KMS-11 (cell line): ENCODE results near the gene COQ3.

Source experiments
- H2AFZ ChIP-seq: fragments of 200-600 bp; sonication (generic); 2 replicates; pipeline ENCODE4 v1.6.1; 2016; ENCODE audit warnings: antibody characterized with exemption, mixed run types, low read depth
- H3K27ac ChIP-seq: fragments of 200-600 bp; sonication (generic); 2 replicates; pipeline ENCODE4 v1.6.1; 2016; ENCODE audit warnings: mild to moderate bottlenecking, mixed run types
- H3K27me3 ChIP-seq: fragments of 200-600 bp; sonication (generic); 2 replicates; pipeline ENCODE4 v1.6.1; 2017; ENCODE audit warnings: mild to moderate bottlenecking, low read depth, mixed run types, moderate library complexity; ENCODE audit not compliant: insufficient read depth
- H3K36me3 ChIP-seq: fragments of 200-600 bp; sonication (generic); 2 replicates; pipeline ENCODE4 v1.6.1; 2017; ENCODE audit warnings: mild to moderate bottlenecking, mixed run types; ENCODE audit not compliant: insufficient read depth
- H3K4me1 ChIP-seq: fragments of 200-600 bp; sonication (generic); 2 replicates; pipeline ENCODE4 v1.6.1; 2016; ENCODE audit warnings: mild to moderate bottlenecking, low read depth, mixed run types; ENCODE audit not compliant: poor library complexity, severe bottlenecking
- H3K4me2 ChIP-seq: fragments of 200-600 bp; sonication (generic); 2 replicates; pipeline ENCODE4 v1.7.0; 2016; ENCODE audit warnings: mild to moderate bottlenecking, mixed run types
- H3K4me3 ChIP-seq: fragments of 200-600 bp; sonication (generic); IDR thresholded peaks from 2 replicates; pipeline ENCODE4 v1.6.1; 2017; ENCODE audit warnings: low read depth, low read length, mixed read lengths; ENCODE audit not compliant: insufficient read depth
- H3K79me2 ChIP-seq: fragments of 200-600 bp; sonication (generic); 2 replicates; pipeline ENCODE4 v1.6.1; 2016; ENCODE audit warnings: low read depth, mixed run types; ENCODE audit not compliant: insufficient read depth
- H3K9ac ChIP-seq: fragments of 200-600 bp; sonication (generic); 2 replicates; pipeline ENCODE4 v1.6.1; 2016; ENCODE audit warnings: mild to moderate bottlenecking, mixed run types
- H4K20me1 ChIP-seq: fragments of 200-600 bp; sonication (generic); 2 replicates; pipeline ENCODE4 v1.6.1; 2016; ENCODE audit warnings: mild to moderate bottlenecking, mixed run types; ENCODE audit not compliant: insufficient read depth
- TF ChIP-seq, protein P1 (sequence below): fragments of 200-600 bp; sonication (generic); conservative IDR thresholded peaks from 2 replicates; pipeline ENCODE4 v1.6.1; 2017; ENCODE audit warnings: low read depth, mild to moderate bottlenecking, antibody characterized with exemption, low read length, moderate library complexity, mixed read lengths

Gene COQ3

DNA sequence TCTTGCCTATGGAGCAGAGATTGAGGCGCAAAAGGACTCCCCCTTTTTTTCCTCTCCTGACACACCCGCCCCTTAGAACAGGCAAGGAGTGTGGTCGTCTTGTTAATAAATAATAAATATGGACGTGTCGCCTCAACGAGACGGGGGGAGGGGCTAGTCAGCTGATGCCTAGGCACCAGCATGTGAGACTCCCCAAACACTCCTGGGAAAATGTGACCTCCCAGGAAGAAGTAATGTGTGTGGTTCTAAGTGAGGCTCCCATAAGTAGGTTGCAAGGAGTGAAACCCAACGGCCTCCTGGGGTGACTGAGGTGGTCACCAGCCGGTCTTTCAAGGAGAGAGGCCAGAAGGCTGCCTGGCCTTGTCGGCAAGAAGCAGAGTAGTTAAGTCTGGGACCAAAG is 43.4 kb downstream of the COQ3 start:
- H3K4me2 ChIP-seq: peak overlapping the region; percentile 78
- no peak overlapping the region for H2AFZ ChIP-seq
- no peak overlapping the region for H3K4me3 ChIP-seq

DNA sequence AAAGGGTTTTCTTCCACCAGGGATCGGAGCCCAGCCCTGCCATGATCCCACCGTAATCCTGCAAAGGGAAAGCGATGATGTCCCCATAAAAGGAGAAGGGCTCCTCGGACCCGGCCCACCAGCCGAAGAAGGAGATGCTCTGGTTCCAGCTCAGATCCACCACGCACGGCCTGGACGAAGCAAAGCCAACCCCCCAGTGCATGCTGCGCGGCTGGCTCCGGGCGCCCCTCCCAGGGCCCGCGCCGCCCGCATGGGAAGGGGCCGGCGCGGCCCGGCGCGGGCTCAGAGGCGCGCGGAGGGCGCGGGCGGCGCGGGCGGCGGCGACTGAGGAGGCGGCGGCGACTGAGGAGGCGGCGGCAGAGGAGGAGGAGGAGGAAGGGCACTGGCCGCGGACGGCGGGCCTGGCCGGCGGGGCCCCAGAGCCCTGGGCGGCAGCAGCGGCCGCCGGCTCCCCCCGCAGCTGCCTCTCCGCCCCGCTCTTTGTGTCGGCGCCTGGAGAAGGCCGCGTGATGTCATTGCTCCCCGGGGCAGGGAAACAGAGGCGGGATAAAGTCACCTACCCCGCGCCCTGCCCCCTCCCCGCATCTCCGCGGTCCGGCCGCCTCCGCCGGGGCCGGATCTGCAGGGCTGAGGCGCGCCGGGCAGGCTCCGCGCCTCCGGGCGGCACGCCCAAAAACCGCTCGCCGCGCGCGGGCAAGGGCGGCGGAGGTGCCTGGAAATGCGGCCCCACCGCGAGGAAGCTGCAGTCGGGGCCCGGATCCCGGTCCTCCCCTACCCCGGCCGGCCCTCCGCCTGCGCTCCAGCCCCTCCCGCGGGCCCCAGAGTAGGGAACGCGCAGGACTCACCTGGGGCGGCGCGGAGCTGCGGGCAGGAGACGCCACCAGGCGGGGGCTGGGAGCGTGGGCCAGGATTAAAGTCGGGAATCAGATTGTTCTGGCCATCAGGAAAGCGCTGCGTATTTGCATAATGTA is 44.5 kb downstream of the COQ3 start, which contains the start of gene FAXC:
Gene FAXC (minus strand): TSS at position 504 of the 971 bp plus-strand sequence. CDS start 302 bp downstream, at position 202.
- Histone ChIP-seq H3K4me1 (no peaks in the 10 kb centered on the region), H4K20me1 (no peaks in the 10 kb centered on the region), H3K27ac (no peak within 1 kb of the TSS), H3K36me3 (no peaks in the 10 kb centered on the region), H3K27me3 (no peaks in the 10 kb centered on the region), H2AFZ (peak within 1 kb of the TSS; percentile 54), H3K79me2 (no peaks in the 10 kb centered on the region), H3K9ac (peak within 1 kb of the TSS; percentile 15; the same call in 1 of the 2 replicates), H3K4me3 (no peak within 1 kb of the TSS), H3K4me2 (peak within 1 kb of the TSS; percentile 78)
- TF ChIP-seq, protein P1, sequence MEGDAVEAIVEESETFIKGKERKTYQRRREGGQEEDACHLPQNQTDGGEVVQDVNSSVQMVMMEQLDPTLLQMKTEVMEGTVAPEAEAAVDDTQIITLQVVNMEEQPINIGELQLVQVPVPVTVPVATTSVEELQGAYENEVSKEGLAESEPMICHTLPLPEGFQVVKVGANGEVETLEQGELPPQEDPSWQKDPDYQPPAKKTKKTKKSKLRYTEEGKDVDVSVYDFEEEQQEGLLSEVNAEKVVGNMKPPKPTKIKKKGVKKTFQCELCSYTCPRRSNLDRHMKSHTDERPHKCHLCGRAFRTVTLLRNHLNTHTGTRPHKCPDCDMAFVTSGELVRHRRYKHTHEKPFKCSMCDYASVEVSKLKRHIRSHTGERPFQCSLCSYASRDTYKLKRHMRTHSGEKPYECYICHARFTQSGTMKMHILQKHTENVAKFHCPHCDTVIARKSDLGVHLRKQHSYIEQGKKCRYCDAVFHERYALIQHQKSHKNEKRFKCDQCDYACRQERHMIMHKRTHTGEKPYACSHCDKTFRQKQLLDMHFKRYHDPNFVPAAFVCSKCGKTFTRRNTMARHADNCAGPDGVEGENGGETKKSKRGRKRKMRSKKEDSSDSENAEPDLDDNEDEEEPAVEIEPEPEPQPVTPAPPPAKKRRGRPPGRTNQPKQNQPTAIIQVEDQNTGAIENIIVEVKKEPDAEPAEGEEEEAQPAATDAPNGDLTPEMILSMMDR: no peak

More for the DNA sequence above, 43.4 kb downstream of the COQ3 start:
- no peaks in the 10 kb centered on the region for H3K27me3 ChIP-seq
- no peak overlapping the region for H3K27ac ChIP-seq
- TF ChIP-seq, protein P1: no peak
- no peaks in the 10 kb centered on the region for H4K20me1 ChIP-seq
- H3K9ac ChIP-seq: no peak overlapping the region
- H3K4me1 ChIP-seq: no peaks in the 10 kb centered on the region
- H3K79me2 ChIP-seq: no peaks in the 10 kb centered on the region
- no peaks in the 10 kb centered on the region for H3K36me3 ChIP-seq

DNA sequence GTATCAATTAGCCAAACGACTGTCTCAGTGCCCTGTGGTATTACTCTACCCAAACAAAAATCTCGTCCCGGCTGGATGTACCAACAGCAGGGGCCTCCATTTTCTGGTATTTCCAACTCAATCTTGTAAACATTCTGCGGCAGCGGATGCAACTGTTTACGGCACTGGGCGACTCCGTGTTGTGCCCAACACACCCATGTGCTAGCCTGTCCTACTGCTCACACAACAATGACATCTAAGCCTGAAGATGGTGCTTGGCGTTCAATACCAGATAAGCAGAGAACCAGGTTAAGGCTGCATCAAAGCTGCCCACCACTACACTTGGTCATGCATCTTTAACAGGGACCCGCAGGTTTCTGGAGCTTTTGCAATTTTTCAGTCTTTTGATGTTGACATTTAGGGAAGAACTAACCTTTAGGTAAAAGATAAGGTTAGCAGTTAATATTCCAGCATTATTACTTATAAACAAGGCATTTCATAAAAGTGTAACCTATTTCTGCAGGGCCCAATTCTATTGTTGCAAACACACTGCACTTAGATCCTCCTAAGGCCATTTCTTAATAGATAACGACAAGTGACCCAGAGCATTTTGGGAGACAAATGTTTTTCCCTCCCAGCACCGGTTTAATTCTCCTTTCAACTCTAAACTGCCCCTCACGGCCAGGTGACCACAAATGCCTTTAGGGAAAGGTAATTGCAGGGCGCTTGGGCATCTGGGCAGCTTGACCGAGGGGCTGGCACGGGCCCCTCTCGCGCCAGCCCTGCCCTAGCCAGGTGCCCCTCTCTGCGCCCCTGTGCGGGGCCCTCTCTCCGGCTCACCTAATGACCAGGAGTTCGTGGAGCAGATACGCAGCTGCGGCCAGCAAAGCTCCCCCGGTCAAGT is 45.5 kb downstream of the COQ3 start:
- TF ChIP-seq, protein P1: no peak
- H3K4me2 ChIP-seq: no peak overlapping the region
- H3K36me3 ChIP-seq: no peaks in the 10 kb centered on the region
- no peak overlapping the region for H2AFZ ChIP-seq
- no peaks in the 10 kb centered on the region for H3K27me3 ChIP-seq
- H3K27ac ChIP-seq: no peak overlapping the region
- H3K9ac ChIP-seq: no peak overlapping the region
- H4K20me1 ChIP-seq: no peaks in the 10 kb centered on the region
- H3K4me3 ChIP-seq: no peak overlapping the region
- H3K4me1 ChIP-seq: no peaks in the 10 kb centered on the region
- no peaks in the 10 kb centered on the region for H3K79me2 ChIP-seq

DNA sequence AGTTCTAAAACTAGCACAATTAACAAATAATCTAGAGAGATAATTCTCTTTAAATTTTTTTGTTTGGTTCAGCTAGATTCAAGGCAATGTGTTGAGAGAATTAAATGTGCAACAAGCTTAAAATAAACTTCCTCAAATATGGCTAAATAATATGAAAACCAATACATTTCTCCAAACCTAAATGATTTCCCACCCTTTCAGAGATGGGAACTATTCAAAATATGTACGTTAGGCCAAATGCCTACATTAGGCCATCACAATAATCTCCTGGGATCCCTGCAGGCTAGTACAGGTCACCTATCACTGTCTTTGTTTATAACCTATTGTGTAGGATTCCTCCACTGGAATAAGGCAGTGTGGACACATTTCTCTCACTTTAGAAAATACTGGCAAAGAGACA is 46.2 kb downstream of the COQ3 start:
- no peaks in the 10 kb centered on the region for H3K27me3 ChIP-seq
- TF ChIP-seq, protein P1: no peak
- no peaks in the 10 kb centered on the region for H4K20me1 ChIP-seq
- no peak overlapping the region for H3K4me3 ChIP-seq
- no peaks in the 10 kb centered on the region for H3K36me3 ChIP-seq
- no peak overlapping the region for H3K4me2 ChIP-seq
- no peaks in the 10 kb centered on the region for H3K79me2 ChIP-seq
- H3K9ac ChIP-seq: no peak overlapping the region
- no peak overlapping the region for H3K27ac ChIP-seq
- no peak overlapping the region for H2AFZ ChIP-seq
- no peaks in the 10 kb centered on the region for H3K4me1 ChIP-seq
